ENCODE data around the gene GNG8. TPM values are rescaled to one million over a fixed set of nuclear protein-coding genes. Genes with fewer than 3 reads are reported as not detected.

The GNG8 gene
- total RNA-seq, 6 experiments from 2014 or later = not detected

DNA sequence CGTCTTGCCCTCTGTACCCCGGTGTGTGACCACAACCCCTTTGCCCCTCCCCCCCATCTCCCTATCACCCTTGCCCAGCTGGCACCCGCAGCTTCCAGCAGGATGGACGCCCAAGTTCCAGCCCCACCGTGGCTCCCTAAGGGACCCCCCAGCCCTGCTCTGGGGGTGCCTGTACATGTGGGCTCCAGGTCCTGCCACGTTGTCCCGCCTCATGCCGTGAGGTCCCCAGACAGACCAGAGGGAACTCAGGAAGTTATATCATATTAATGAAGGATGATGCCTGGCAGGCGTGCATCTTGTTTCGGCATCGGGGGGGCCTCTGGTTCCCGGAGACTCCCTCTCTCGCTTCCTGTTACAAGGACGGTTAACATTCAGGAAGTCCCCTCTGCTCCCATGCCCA is 9.6 kb downstream of the GNG8 start:
- TF ChIP-seq POLR2A (IDR thresholded peaks at IDR 0.05) = no peak
- TF ChIP-seq, protein P1, sequence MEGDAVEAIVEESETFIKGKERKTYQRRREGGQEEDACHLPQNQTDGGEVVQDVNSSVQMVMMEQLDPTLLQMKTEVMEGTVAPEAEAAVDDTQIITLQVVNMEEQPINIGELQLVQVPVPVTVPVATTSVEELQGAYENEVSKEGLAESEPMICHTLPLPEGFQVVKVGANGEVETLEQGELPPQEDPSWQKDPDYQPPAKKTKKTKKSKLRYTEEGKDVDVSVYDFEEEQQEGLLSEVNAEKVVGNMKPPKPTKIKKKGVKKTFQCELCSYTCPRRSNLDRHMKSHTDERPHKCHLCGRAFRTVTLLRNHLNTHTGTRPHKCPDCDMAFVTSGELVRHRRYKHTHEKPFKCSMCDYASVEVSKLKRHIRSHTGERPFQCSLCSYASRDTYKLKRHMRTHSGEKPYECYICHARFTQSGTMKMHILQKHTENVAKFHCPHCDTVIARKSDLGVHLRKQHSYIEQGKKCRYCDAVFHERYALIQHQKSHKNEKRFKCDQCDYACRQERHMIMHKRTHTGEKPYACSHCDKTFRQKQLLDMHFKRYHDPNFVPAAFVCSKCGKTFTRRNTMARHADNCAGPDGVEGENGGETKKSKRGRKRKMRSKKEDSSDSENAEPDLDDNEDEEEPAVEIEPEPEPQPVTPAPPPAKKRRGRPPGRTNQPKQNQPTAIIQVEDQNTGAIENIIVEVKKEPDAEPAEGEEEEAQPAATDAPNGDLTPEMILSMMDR (IDR thresholded peaks at IDR 0.05) = no peak
- WGBS (ENCODE audit: insufficient coverage, low coverage, low lambda C conversion rate, missing lambda C conversion rate) = 37% methylated on average over 2 of the region's 14 CpGs
- no peak for DNase-seq
- peak in 1 of 4 donors; percentile 28 for ATAC-seq
- no peaks in the 10 kb centered on the region for H3K36me3 ChIP-seq
- peak overlapping the region in 2 of 3 donors; percentile 40 to 70 for H3K27ac ChIP-seq
- no peaks in the 10 kb centered on the region for H3K9me3 ChIP-seq
- H3K4me3 ChIP-seq = no peak overlapping the region
- H3K4me1 ChIP-seq = no peaks in the 10 kb centered on the region
- intact Hi-C loops (cut with DNase I) = no loop called here
- H3K27me3 ChIP-seq = no peaks in the 10 kb centered on the region

- TF ChIP-seq POLR2A (IDR thresholded peaks at IDR 0.05) = no peak
- TF ChIP-seq, protein P1 (IDR thresholded peaks at IDR 0.05) = no peak
- WGBS (ENCODE audit: insufficient coverage, low coverage, low lambda C conversion rate, missing lambda C conversion rate) = 55% methylated on average over 4 of the region's 12 CpGs
- ATAC-seq (no peak), DNase-seq (no peak)
- no peaks in the 10 kb centered on the region for H3K27me3 ChIP-seq
- peak overlapping the region; percentile 15 to 70 (median 40) for H3K27ac ChIP-seq
- intact Hi-C loops (cut with DNase I) = no loop called here
- H3K4me3 ChIP-seq = no peak overlapping the region
- H3K36me3 ChIP-seq = no peaks in the 10 kb centered on the region
- no peaks in the 10 kb centered on the region for H3K9me3 ChIP-seq
- no peaks in the 10 kb centered on the region for H3K4me1 ChIP-seq
Observed at GRCh38 chr19:46625731-46626130, 10.3 kb downstream of the GNG8 start.

DNA sequence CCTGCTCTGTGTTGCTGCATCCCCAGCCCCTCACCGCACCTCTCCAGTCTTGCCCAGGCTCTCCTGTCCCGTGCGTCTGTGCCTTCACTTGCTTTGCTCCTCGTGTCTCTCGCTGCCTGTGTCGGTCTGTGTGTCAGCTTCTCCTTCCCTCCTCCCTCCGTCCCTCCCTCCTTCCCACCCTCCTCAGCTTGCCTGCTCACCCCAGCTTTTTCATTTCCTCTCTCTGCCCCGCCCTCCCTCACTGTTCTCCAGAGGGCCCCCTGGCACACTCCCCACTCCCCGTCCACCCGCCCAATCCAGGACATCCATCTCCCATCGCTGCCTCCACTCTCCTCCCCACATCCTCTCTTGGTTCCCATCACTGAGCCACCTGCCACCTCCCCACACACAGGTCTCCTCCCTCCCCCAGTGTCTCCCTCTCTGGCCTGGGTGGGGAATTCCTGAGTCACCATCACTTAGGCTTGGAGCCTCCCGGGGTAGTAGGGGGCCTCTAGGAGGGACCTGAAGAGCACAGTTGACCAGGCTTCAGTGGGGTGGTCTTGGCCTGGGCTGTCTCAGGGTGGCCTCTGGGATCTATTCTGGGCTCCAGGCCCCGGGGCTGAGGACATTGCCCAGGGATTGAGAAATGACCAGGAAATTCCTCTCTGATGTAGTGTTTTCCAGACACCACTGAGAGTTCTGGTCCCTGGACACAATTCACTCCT is 10.9 kb downstream of the GNG8 start, which contains the start of gene PTGIR:
TSS of gene PTGIR (minus strand) at position 132 of the 704 bp plus-strand sequence. CDS start 864 bp downstream, outside the sequence.
- intact Hi-C loops (cut with DNase I) = no loop called here
- TF ChIP-seq, protein P1 (IDR thresholded peaks at IDR 0.05) = no peak
- TF ChIP-seq POLR2A (IDR thresholded peaks at IDR 0.05) = peak; percentile 23
- ATAC-seq (peak; percentile 19 to 38 (median 28)), DNase-seq (no peak)
- no peaks in the 10 kb centered on the region for H3K36me3 ChIP-seq
- no peaks in the 10 kb centered on the region for H3K4me1 ChIP-seq
- 23% methylated on average over 13 of the region's 13 CpGs for WGBS (ENCODE audit: insufficient coverage, low coverage, low lambda C conversion rate, missing lambda C conversion rate)
- no peaks in the 10 kb centered on the region for H3K9me3 ChIP-seq
- H3K27ac ChIP-seq = peak within 1 kb of the TSS; percentile 15 to 70 (median 47)
- H3K27me3 ChIP-seq = no peaks in the 10 kb centered on the region
- peak within 1 kb of the TSS; percentile 25 to 32 (median 28) for H3K4me3 ChIP-seq

DNA sequence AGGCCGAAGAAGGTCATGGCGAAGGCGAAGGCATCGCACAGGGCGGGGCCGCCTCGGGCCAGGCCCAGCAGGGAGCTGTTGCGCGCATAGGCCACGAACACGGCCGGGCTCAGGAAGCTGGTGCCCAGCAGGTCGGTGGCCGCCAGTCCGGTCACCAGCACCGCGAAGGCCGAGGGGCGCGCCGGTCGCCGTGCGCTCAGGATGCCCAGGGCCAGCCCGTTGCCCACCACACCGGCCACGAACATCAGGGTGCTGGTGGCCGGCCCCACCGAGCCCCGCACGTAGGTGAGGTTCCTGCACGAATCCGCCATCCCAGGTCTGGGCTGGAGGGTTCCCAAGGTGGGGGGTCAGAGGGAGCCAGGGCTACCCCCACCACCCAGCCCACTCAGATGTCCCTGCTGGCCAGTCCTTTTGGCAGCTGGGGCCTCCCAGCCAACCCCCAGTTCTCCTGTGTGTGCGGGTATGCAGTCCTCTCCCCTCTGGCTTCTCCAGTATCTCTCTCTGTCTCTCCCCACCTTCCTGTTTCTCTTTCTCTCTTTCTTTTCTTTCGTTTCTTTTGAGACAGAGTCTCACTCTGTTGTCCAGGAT is 12.0 kb downstream of the GNG8 start:
- Histone ChIP-seq H3K4me1 (no peaks in the 10 kb centered on the region), H3K9me3 (no peaks in the 10 kb centered on the region), H3K4me3 (peak overlapping the region; percentile 25 to 32 (median 28)), H3K27me3 (no peaks in the 10 kb centered on the region), H3K27ac (peak overlapping the region in 2 of 3 donors; percentile 47), H3K36me3 (no peaks in the 10 kb centered on the region)
- 50% methylated on average over 1 of the region's 35 CpGs for WGBS (ENCODE audit: insufficient coverage, low coverage, low lambda C conversion rate, missing lambda C conversion rate)
- ATAC-seq (no peak), DNase-seq (no peak)
- intact Hi-C loops (cut with DNase I) = no loop called here
- TF ChIP-seq POLR2A (IDR thresholded peaks at IDR 0.05) = no peak
- TF ChIP-seq, protein P1 (IDR thresholded peaks at IDR 0.05) = no peak
